ENCODE data around the gene CCNF. TPM values are rescaled to one million over a fixed set of nuclear protein-coding genes. Genes with fewer than 3 reads are reported as not detected.

CCNF gene
- total RNA-seq, 2 experiments from 2014 or later = 84.2 to 103 TPM

DNA sequence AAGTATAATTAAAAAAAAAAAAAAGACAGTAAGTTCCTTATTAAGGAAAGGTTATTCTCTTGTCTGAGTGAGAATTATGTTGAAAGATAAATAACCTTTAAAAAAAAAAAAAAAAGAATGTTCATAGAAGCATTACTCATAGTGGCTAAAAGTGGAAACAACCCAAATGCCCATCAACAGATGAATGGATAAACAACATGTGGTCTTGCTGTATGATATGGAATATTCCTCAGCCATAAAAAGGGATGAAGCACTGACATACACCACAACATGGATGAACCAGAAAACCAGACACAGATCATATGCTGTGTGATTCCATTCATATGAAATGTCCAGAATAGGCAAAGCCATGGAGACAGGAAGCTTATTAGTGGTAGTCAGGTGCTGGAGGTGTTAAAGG is 9.2 kb upstream of the CCNF start:
- H3K27me3 Mint-ChIP-seq = peaks cover 5% of the 10 kb centered on the region
- no peak overlapping the region for H3K4me3 Mint-ChIP-seq
- no peak for DNase-seq
- H3K9me3 Mint-ChIP-seq (ENCODE audit: low read depth) = no peaks in the 10 kb centered on the region
- CTCF ChIA-PET = interaction anchor here (1.8 kb wide), 1 partner anchor 9 kb away, joined by 4 read pairs; the partner anchor contains the start of gene CCNF
- H3K36me3 Mint-ChIP-seq = no peaks in the 10 kb centered on the region
- ATAC-seq = no peak
- peaks cover 17% of the 10 kb centered on the region for H3K4me1 Mint-ChIP-seq
- H3K27ac Mint-ChIP-seq = no peak overlapping the region

DNA sequence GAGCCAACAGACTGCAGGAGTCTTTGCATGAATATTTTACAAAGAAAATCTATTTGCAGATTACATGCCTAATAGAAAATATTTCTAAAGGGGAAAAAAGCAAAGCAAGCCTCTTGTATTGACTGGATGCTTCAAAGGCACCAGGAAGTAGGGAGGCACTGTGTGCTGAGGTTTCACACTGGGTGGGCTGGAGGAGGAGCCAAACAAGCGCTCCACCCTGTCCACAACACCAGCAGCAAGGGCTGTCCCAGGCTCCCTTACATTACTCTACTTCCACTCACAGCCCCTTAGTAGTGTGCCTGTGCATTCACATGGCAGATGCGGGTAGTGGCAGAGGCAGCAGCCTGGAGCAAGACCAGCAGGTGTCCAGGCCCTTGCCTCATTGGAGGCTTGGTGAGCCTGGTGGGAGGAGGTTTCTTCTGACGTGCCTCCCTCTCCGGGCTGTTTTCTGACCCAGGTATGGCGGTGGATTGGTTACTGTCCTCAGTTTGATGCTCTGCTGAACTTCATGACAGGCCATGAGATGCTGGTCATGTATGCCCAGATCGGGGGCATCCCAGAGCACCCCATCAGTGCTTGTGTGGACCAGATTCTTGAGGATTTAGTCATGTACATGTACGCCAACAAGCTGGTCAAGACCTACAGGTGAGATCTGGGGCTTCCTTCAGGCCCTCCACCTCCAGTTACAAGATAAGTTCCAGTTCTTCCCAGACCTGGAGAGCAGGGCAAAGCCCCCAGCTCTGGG is 7.0 kb upstream of the CCNF start:
- Mint-ChIP-seq H3K9me3 (ENCODE audit: low read depth) (no peaks in the 10 kb centered on the region), H3K4me3 (no peak overlapping the region), H3K27ac (no peak overlapping the region), H3K36me3 (no peaks in the 10 kb centered on the region), H3K4me1 (peaks cover 17% of the 10 kb centered on the region), H3K27me3 (no peaks in the 10 kb centered on the region)
- CTCF ChIA-PET = interaction anchor here (1.0 to 1.8 kb wide), 4 partner anchors 9 to 82 kb away, joined by 3 to 5 read pairs (median 4); partner anchors contain the start of gene ABCA3
- peak; percentile 83 for ATAC-seq
- DNase-seq = peak; percentile 61

DNA sequence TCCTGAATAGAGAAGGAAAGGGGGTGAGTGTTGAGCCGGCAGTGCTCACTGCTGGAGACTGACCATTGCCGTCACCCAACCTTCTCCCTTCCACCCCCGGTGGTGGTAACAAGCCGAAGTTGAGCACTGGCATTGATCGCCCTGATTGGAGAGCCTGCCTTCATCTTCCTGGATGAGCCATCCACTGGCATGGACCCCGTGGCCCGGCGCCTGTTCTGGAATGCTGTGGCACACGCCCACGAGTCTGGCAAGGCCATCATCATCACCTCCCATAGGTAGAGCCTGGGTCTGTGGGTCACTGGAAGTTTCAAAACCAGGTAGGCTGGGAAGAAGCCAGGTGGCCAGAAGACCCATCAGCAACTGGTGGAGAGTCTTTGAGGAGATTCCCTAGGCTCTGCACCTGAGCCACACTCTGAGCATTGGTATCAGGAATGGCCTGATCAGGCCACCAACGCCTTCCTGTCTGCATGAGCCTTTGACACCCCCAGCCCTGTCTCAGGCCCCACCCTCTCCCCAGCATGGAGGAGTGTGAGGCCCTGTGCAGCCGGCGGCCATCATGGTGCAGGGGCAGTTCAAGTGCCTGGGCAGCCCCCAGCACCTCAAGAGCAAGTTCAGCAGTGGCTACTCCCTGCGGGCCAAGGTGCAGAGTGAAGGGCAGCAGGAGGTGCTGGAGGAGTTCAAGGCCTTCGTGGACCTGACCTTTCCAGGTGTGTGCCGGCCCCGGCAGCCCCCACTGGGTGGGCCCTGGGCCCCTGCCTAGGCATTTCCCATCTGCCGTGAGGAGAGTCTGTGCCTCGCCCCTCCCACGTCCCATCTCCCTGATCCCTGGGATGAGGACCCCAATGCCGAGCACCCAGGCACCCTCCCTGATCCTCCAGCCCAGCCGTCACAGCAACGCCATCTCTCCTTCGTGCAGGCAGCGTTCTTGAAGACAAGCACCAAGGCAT is 4.9 kb upstream of the CCNF start:
- Mint-ChIP-seq H3K27ac (no peak overlapping the region), H3K4me3 (no peak overlapping the region)
- CTCF ChIA-PET = interaction anchor here (0.6 to 1.8 kb wide), 2 partner anchors 10 to 16 kb away, joined by 3 to 5 read pairs; no protein-coding TSS in a partner anchor

DNA sequence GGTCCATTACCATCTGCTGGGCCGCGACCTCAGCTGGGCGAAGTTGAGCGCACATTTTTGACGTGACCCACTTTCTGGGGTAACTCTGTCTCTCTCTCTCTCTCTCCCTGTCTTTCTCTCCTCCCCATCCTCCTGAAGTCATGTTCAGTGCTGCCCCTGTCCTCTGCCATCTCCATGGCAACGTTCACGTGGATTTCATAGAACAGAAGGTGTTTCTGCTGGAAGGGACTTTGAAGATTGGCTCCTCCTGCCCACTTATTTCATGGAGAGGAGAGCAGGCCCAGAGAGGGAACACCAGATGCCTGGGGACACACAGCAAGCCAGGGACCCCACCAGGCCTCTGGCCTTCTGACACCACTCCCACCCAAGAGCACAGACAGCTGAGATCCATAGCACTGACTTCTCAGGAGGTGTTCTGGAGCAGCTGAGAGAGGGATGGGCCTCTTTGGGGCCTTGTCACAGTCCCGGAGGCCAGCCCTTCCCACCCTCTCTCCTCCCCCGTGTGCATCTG is 4.2 kb upstream of the CCNF start:
- H3K4me3 Mint-ChIP-seq = no peak overlapping the region
- CTCF ChIA-PET = no interaction called here
- no peak for DNase-seq

More for the DNA sequence above, 4.9 kb upstream of the CCNF start:
- H3K4me1 Mint-ChIP-seq = peaks cover 28% of the 10 kb centered on the region
- H3K36me3 Mint-ChIP-seq = no peaks in the 10 kb centered on the region
- DNase-seq (no peak), ATAC-seq (no peak)
- H3K27me3 Mint-ChIP-seq = no peaks in the 10 kb centered on the region
- no peaks in the 10 kb centered on the region for H3K9me3 Mint-ChIP-seq (ENCODE audit: low read depth)

DNA sequence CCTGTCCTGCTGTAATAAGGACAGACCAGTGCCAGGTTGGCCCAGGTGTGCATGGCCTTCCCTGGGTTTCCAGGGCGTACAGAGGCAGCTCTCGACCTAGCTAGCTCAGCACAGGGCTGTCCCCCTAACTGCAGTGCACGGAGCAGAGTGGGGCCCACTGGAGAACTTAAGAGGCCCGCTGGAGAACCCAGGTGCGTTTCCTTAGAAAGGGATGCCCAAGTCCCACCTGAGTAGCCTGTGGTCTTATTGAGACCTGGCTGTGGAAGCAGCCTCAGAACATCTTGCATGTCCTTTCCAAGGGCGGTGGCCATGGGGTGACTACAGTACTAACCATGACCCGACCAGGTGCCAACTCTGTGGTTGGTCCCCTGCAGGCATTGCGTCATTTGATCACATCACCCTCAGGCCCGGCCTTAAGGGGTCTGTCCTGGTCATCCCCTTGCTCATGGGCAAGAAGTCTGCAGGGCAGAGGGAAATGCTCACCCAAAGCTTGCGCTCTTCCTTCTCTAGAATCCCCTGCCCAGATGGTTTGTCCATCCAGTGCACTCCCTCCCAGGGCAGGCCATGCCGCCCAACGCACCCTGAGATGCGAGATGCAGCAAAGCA is 3.3 kb upstream of the CCNF start:
- Mint-ChIP-seq H3K4me1 (peaks cover 39% of the 10 kb centered on the region), H3K27me3 (no peaks in the 10 kb centered on the region), H3K36me3 (peaks cover 10% of the 10 kb centered on the region), H3K27ac (no peak overlapping the region), H3K9me3 (ENCODE audit: low read depth) (no peaks in the 10 kb centered on the region), H3K4me3 (no peak overlapping the region)
- ATAC-seq = no peak
- CTCF ChIA-PET = no interaction called here
- DNase-seq = no peak

More for the DNA sequence above, 4.2 kb upstream of the CCNF start:
- no peak for ATAC-seq
- Mint-ChIP-seq H3K36me3 (peaks cover 2% of the 10 kb centered on the region), H3K27me3 (no peaks in the 10 kb centered on the region), H3K27ac (no peak overlapping the region), H3K9me3 (ENCODE audit: low read depth) (no peaks in the 10 kb centered on the region), H3K4me1 (peaks cover 30% of the 10 kb centered on the region)

DNA sequence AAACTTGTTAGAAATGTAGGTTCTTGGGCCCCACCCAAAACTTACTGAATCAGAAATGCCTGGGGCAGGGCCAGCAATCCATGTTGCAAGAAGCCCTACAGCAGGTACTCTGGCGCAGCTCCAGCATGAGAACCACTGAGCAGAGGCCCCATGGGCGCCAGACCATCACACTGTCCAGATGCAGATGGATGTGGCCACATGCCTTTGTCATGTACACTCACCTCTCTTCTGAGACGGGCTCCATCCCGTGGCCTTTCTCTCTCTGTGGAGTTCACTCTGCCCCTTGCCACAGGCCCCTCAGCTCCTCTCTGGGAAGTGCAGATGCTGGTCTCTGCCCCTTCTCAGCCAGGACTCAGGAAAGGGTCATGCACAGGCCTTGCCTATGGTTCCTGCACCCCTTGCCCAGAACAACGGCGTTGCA is 2.3 kb upstream of the CCNF start:
- CTCF ChIA-PET = interaction anchor here (1.2 to 2.5 kb wide), 3 partner anchors 75 to 379 kb away, joined by 3 to 10 read pairs (median 3); partner anchors contain the start of genes ABCA3, NTHL1 and TSC2
- H3K36me3 Mint-ChIP-seq = peaks cover 13% of the 10 kb centered on the region
- no peak overlapping the region for H3K27ac Mint-ChIP-seq
- DNase-seq (no peak), ATAC-seq (no peak)
- H3K9me3 Mint-ChIP-seq (ENCODE audit: low read depth) = no peaks in the 10 kb centered on the region
- no peaks in the 10 kb centered on the region for H3K27me3 Mint-ChIP-seq
- H3K4me3 Mint-ChIP-seq = no peak overlapping the region
- H3K4me1 Mint-ChIP-seq = peaks cover 38% of the 10 kb centered on the region

DNA sequence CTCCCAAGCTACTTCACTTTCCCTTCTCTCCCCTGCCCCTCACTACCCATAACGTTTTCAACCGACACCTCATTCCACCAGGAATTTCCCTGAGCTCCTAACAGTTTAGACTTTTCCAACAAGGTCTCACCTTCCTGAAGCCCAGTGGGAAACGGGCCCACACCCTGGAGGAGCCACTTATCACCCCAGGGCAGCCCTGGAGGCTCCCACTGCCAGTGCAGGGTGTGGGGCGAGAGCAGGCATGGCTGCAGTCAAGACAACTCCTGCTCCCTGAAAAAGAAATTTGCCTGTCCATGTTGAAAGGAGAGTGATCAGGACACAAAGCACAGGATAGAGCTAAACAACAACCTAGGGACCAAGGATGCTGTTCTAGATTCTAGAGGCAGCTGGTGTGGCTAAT is 1.7 kb upstream of the CCNF start:
- peak overlapping the region; percentile 98 for H3K4me3 Mint-ChIP-seq
- DNase-seq (no peak), ATAC-seq (no peak)
- no peaks in the 10 kb centered on the region for H3K27me3 Mint-ChIP-seq
- H3K9me3 Mint-ChIP-seq (ENCODE audit: low read depth) = no peaks in the 10 kb centered on the region
- CTCF ChIA-PET = interaction anchor here (1.2 to 2.5 kb wide), 3 partner anchors 74 to 380 kb away, joined by 3 to 10 read pairs (median 3); partner anchors contain the start of genes ABCA3, NTHL1 and TSC2
- H3K4me1 Mint-ChIP-seq = peaks cover 34% of the 10 kb centered on the region
- peak overlapping the region; percentile 26 for H3K27ac Mint-ChIP-seq
- peaks cover 15% of the 10 kb centered on the region for H3K36me3 Mint-ChIP-seq

DNA sequence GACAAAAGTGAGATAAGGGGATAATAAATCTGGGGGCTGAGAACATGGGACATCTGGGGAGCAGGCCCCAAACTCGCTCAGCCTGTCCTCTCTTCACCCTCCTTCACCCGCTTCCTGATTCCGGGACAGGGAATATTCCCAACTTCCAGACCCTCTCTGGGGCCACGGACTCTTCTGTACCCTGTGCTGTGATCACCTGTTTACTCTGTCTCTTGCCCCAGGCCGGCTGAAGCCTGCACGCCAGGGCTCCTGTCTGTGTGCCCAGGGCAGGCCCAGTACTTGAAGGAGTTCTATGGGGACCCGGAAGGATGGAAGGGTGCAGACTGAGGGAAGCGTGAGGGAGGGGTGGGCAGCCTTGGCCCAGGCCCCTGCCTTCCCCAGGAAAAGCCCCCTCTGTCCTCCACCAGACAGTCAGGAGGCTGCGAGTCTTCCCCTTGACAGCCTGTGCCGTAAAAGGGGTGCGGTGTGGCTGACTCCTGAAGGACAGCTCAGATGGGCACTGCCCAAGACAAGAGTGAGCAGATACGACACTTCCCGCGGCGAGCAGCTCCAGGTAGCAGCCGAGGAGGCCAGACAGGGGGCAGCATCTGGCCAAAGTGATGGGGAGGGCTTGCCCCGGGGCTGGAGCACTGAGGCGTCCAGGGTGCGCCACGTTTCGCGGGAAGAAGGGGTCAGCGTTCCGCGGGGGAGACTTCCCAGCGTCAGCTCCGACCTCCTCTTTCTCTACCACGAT is 1.0 kb upstream of the CCNF start:
- H3K36me3 Mint-ChIP-seq = peaks cover 21% of the 10 kb centered on the region
- ATAC-seq (no peak), DNase-seq (peak; percentile 55)
- CTCF ChIA-PET = interaction anchor here (0.7 to 2.5 kb wide), 6 partner anchors 8 to 380 kb away, joined by 3 to 10 read pairs (median 4); partner anchors contain the start of genes ABCA3, NTHL1 and TSC2
- H3K27me3 Mint-ChIP-seq = no peaks in the 10 kb centered on the region
- peak overlapping the region; percentile 84 for H3K27ac Mint-ChIP-seq
- H3K9me3 Mint-ChIP-seq (ENCODE audit: low read depth) = no peaks in the 10 kb centered on the region
- peaks cover 33% of the 10 kb centered on the region for H3K4me1 Mint-ChIP-seq
- H3K4me3 Mint-ChIP-seq = peak overlapping the region; percentile 98

DNA sequence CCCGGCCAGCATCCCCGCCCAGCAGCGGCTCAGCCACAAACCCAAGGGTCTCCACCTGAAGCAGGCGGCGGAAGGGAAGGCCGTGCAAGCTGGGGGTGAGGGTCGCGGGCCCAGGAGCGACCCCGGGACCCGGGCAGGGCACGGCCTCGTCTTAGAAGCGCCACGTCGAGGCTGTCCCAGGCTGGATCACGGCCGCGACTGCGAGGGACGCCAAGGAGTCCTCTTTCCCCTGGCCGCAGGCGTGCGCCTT is 538 bp upstream of the CCNF start:
- CTCF ChIA-PET = interaction anchor here (0.7 to 2.5 kb wide), 4 partner anchors 8 to 88 kb away, joined by 3 to 10 read pairs (median 4); partner anchors contain the start of gene ABCA3
- H3K27me3 Mint-ChIP-seq = no peaks in the 10 kb centered on the region
- peaks cover 23% of the 10 kb centered on the region for H3K36me3 Mint-ChIP-seq
- DNase-seq (no peak), ATAC-seq (no peak)
- peak overlapping the region; percentile 84 for H3K27ac Mint-ChIP-seq
- H3K4me3 Mint-ChIP-seq = peak overlapping the region; percentile 98
- H3K9me3 Mint-ChIP-seq (ENCODE audit: low read depth) = no peaks in the 10 kb centered on the region
- peaks cover 33% of the 10 kb centered on the region for H3K4me1 Mint-ChIP-seq

DNA sequence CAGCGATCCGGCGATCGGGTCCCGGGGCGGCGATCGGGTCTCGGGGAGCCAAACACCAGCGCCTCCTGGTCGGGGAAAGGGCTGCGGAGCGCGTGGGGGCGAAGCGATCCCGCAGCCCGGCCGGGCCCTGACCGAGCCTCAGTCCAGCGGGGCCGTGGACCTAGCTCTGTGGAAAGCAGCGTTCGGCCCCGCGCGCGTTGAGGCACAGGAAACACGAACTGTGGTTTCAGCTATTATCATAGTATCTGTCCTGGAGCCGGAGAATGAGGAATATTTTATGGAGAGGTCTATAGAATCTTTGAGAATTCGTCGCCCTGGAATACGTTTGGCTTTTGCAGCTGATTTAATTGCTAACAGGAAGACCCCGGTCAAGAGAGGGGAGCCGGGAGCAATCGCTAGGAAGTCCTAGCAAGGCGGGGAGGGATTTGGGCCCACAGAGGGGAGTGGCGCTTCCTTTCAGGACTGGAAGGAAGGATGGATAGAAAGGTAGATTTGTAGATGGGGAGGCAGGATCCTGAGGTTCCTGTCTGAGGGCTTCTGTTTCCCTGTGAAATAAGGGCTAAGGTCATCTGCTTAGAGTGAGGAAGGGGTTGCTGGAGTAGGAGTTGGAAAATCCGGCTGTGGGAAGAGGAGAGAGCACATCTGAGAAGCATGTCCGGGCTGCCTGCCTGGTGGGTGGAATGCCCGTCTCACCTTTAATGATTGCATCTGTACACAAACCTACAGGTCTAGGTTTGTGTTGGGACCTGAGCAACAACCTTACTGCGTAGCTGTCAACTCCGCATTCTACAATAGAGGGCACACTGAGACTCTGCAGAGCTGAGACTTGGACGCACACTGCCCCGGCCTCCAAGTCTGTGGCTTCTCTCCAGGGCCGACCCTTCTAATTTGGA is 770 bp downstream of the CCNF start:
- DNase-seq (no peak), ATAC-seq (no peak)
- Mint-ChIP-seq H3K9me3 (ENCODE audit: low read depth) (no peaks in the 10 kb centered on the region), H3K4me3 (peak overlapping the region; percentile 98), H3K4me1 (peaks cover 33% of the 10 kb centered on the region), H3K36me3 (peaks cover 29% of the 10 kb centered on the region), H3K27ac (peak overlapping the region; percentile 69), H3K27me3 (no peaks in the 10 kb centered on the region)
- CTCF ChIA-PET = interaction anchor here (0.7 to 2.0 kb wide), 15 partner anchors 8 to 235 kb away, joined by 3 to 13 read pairs (median 4); partner anchors contain the start of genes ABCA3, AMDHD2, ATP6V0C and TBC1D24

DNA sequence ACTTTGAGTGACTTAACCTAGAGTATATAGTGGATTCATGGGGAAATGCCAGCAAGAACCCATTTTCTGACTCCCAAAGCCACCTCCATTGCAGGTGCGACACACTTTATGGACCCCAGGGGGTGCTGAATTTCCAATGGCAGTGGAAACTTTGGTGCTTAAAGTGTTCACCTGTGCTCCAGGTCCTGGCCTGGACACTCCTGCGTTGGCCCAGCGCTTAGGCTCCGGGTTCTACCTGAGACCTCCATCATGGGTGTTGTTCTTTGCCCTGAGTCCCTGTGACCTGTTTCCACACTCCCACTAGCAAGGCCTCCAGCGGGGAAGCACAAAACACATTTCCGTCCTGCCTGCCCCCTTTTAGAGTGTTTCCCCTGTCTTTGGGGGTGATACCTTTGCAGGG is 3.0 kb downstream of the CCNF start:
- peaks cover 48% of the 10 kb centered on the region for H3K36me3 Mint-ChIP-seq
- no peak overlapping the region for H3K4me3 Mint-ChIP-seq
- ATAC-seq = no peak
- DNase-seq = no peak
- no peaks in the 10 kb centered on the region for H3K9me3 Mint-ChIP-seq (ENCODE audit: low read depth)
- peaks cover 35% of the 10 kb centered on the region for H3K4me1 Mint-ChIP-seq
- CTCF ChIA-PET = no interaction called here
- no peaks in the 10 kb centered on the region for H3K27me3 Mint-ChIP-seq
- H3K27ac Mint-ChIP-seq = no peak overlapping the region
